ENCODE results near the gene GRIFIN. TPM values are rescaled to one million over a fixed set of nuclear protein-coding genes. Genes with fewer than 3 reads are reported as not detected.
A peak's percentile ranks its signal among the peaks of the same experiment; 100 is the strongest.
"Not testable (repeated sequence)": the region's sequence is repeated elsewhere in the genome, so short reads cannot be mapped to it uniquely, and the experiment has no call there.

GRIFIN gene
- total RNA-seq, 1 donor from 2014 or later: not detected

- DNase-seq (ENCODE audit: low read depth in 2 of 2): no peak
Measured at GRCh38 chr7:2460188-2460587, 16.0 kb downstream of the GRIFIN start.

GRCh38 chr7:2459674-2460073 is 16.5 kb downstream of the GRIFIN start:
- DNase-seq (ENCODE audit: low read depth in 2 of 2): no peak

- not testable (repeated sequence) for DNase-seq (ENCODE audit: low read depth in 2 of 2)
Measured at GRCh38 chr7:2453849-2454248, 22.3 kb downstream of the GRIFIN start.

GRCh38 chr7:2452643-2453270 is 23.4 kb downstream of the GRIFIN start:
- no peak for DNase-seq (ENCODE audit: low read depth in 2 of 2)

GRCh38 chr7:2452074-2452507 is 24.1 kb downstream of the GRIFIN start:
- no peak for DNase-seq (ENCODE audit: low read depth in 2 of 2)

GRCh38 chr7:2451171-2452073 is 24.8 kb downstream of the GRIFIN start:
- DNase-seq (ENCODE audit: low read depth in 2 of 2): peak; percentile 73 to 86

- no peak for DNase-seq (ENCODE audit: low read depth in 2 of 2)
Measured at GRCh38 chr7:2450198-2451107, 25.7 kb downstream of the GRIFIN start.

GRCh38 chr7:2446676-2447075 is 29.5 kb downstream of the GRIFIN start:
- DNase-seq (ENCODE audit: low read depth in 2 of 2): no peak

- no peak for DNase-seq (ENCODE audit: low read depth in 2 of 2)
Measured at GRCh38 chr7:2445898-2446555, 30.2 kb downstream of the GRIFIN start.

GRCh38 chr7:2445047-2445446 is 31.2 kb downstream of the GRIFIN start:
- DNase-seq (ENCODE audit: low read depth in 2 of 2): no peak

GRCh38 chr7:2444476-2444875 is 31.7 kb downstream of the GRIFIN start:
- DNase-seq (ENCODE audit: low read depth in 2 of 2): no peak

- DNase-seq (ENCODE audit: low read depth in 2 of 2): no peak
Measured at GRCh38 chr7:2443491-2443890, 32.7 kb downstream of the GRIFIN start.

GRCh38 chr7:2441430-2442058 is 34.7 kb downstream of the GRIFIN start:
- no peak for DNase-seq (ENCODE audit: low read depth in 2 of 2)

- no peak for DNase-seq (ENCODE audit: low read depth in 2 of 2)
Measured at GRCh38 chr7:2440608-2441245, 35.5 kb downstream of the GRIFIN start.

GRCh38 chr7:2438775-2439174 is 37.4 kb downstream of the GRIFIN start:
- DNase-seq (ENCODE audit: low read depth in 2 of 2): no peak

- no peak for DNase-seq (ENCODE audit: low read depth in 2 of 2)
Measured at GRCh38 chr7:2438186-2438585, 38.0 kb downstream of the GRIFIN start.

- no peak for DNase-seq (ENCODE audit: low read depth in 2 of 2)
Measured at GRCh38 chr7:2437537-2438148, 38.6 kb downstream of the GRIFIN start.

GRCh38 chr7:2437136-2437535 is 39.1 kb downstream of the GRIFIN start:
- DNase-seq (ENCODE audit: low read depth in 2 of 2): peak in 1 of 2 donors; percentile 24

- peak in 1 of 2 donors; percentile 55 for DNase-seq (ENCODE audit: low read depth in 2 of 2)
Measured at GRCh38 chr7:2436341-2437104, 39.7 kb downstream of the GRIFIN start.
